HL-60 (cell line): ENCODE results near the gene RABGAP1L.

Experiments used
- DNase-seq, 2 experiments: peaks; one replicate each; pipeline ENCODE4 v3.0.0-alpha.2; 2010 to 2020; ENCODE audit warnings: low read depth in 1 of 2, low spot score in 1 of 2
- H3K27ac ChIP-seq: fragments of 250-450 bp; sonication (Bioruptor Pico); replicated peaks from 2 replicates; pipeline ENCODE4 v1.5.1; 2020; ENCODE audit warnings: mild to moderate bottlenecking, moderate library complexity
- H3K27me3 ChIP-seq: fragments of 250-450 bp; sonication (Bioruptor Pico); 2 replicates; pipeline ENCODE4 v1.5.1; 2021; ENCODE audit warnings: mild to moderate bottlenecking, moderate library complexity; ENCODE audit not compliant: insufficient read depth, poor library complexity, severe bottlenecking
- H3K4me3 ChIP-seq: replicated peaks from 2 replicates; pipeline ENCODE4 v1.5.1; 2011; ENCODE audit warnings: mild to moderate bottlenecking, control low read depth, low read length; ENCODE audit not compliant: insufficient read depth
- GABPA ChIP-seq: IDR thresholded peaks from 2 replicates; pipeline ENCODE4 v1.6.1; 2012; ENCODE audit warnings: low read depth
- POLR2AphosphoS5 ChIP-seq: IDR thresholded peaks from 2 replicates; pipeline ENCODE4 v1.6.1; 2012; ENCODE audit warnings: low read depth
- SPI1 ChIP-seq: IDR thresholded peaks from 2 replicates; pipeline ENCODE4 v1.6.1; 2012; ENCODE audit warnings: low read depth, mild to moderate bottlenecking, borderline replicate concordance
- TF ChIP-seq, protein P1 (sequence below): IDR thresholded peaks from 2 replicates; pipeline ENCODE4 v1.6.1; 2012; ENCODE audit warnings: low read depth; ENCODE audit not compliant: insufficient replicate concordance
- TF ChIP-seq, protein P2 (sequence below): IDR thresholded peaks from one replicate; pipeline ENCODE4 v1.5.1; 2011; ENCODE audit warnings: low read length, control low read depth, inconsistent platforms; ENCODE audit not compliant: insufficient read depth

Gene RABGAP1L

DNA sequence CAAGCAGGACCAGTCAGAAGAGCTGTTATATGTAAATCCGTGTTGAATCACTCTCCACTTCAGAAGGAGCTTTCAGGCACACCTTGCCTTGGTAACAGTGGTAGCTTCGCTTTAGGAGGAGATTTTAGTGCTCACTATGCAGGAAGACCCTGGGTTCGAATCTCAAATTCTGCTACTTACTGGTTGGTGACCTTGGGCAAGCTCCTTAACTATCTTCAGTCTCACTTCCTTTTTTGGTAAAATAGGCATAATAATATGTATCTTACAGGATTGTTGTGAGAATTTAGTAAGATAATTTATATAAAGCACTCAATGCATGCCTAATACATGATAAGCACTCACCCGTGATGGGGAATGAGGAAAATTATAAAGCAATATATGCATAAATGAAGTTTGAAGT lies 241.8 kb downstream of the RABGAP1L start:
- H3K27ac ChIP-seq, result no peak overlapping the region
- TF ChIP-seq, protein P1, sequence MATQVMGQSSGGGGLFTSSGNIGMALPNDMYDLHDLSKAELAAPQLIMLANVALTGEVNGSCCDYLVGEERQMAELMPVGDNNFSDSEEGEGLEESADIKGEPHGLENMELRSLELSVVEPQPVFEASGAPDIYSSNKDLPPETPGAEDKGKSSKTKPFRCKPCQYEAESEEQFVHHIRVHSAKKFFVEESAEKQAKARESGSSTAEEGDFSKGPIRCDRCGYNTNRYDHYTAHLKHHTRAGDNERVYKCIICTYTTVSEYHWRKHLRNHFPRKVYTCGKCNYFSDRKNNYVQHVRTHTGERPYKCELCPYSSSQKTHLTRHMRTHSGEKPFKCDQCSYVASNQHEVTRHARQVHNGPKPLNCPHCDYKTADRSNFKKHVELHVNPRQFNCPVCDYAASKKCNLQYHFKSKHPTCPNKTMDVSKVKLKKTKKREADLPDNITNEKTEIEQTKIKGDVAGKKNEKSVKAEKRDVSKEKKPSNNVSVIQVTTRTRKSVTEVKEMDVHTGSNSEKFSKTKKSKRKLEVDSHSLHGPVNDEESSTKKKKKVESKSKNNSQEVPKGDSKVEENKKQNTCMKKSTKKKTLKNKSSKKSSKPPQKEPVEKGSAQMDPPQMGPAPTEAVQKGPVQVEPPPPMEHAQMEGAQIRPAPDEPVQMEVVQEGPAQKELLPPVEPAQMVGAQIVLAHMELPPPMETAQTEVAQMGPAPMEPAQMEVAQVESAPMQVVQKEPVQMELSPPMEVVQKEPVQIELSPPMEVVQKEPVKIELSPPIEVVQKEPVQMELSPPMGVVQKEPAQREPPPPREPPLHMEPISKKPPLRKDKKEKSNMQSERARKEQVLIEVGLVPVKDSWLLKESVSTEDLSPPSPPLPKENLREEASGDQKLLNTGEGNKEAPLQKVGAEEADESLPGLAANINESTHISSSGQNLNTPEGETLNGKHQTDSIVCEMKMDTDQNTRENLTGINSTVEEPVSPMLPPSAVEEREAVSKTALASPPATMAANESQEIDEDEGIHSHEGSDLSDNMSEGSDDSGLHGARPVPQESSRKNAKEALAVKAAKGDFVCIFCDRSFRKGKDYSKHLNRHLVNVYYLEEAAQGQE, result no peak
- no peak overlapping the region for H3K4me3 ChIP-seq
- no peak for DNase-seq
- H3K27me3 ChIP-seq, result no peaks in the 10 kb centered on the region

DNA sequence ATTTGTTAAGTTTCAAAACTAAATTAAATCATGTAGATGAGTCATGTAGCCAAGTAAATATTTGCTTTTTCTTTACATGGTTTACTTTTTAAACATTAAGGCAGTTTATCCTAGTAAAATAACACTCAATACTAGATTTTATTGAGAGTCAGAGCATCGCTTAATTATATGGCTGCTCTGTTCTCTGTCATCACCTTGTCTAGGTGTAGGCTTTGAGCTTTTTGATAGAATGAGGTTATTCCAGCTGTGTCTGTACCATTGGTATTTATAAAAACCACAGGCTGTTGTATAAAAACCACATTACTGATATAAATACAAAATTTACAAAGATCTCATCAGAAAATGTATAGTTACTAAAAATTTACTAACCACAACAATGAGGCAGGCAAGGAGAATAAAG lies 245.9 kb downstream of the RABGAP1L start:
- no peaks in the 10 kb centered on the region for H3K27me3 ChIP-seq
- DNase-seq, result no peak
- TF ChIP-seq, protein P2, sequence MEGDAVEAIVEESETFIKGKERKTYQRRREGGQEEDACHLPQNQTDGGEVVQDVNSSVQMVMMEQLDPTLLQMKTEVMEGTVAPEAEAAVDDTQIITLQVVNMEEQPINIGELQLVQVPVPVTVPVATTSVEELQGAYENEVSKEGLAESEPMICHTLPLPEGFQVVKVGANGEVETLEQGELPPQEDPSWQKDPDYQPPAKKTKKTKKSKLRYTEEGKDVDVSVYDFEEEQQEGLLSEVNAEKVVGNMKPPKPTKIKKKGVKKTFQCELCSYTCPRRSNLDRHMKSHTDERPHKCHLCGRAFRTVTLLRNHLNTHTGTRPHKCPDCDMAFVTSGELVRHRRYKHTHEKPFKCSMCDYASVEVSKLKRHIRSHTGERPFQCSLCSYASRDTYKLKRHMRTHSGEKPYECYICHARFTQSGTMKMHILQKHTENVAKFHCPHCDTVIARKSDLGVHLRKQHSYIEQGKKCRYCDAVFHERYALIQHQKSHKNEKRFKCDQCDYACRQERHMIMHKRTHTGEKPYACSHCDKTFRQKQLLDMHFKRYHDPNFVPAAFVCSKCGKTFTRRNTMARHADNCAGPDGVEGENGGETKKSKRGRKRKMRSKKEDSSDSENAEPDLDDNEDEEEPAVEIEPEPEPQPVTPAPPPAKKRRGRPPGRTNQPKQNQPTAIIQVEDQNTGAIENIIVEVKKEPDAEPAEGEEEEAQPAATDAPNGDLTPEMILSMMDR, result no peak
- TF ChIP-seq, protein P1, result no peak
- TF ChIP-seq GABPA, result no peak
- TF ChIP-seq SPI1, result no peak
- no peak for TF ChIP-seq POLR2AphosphoS5
- H3K4me3 ChIP-seq, result no peak overlapping the region
- no peak overlapping the region for H3K27ac ChIP-seq

DNA sequence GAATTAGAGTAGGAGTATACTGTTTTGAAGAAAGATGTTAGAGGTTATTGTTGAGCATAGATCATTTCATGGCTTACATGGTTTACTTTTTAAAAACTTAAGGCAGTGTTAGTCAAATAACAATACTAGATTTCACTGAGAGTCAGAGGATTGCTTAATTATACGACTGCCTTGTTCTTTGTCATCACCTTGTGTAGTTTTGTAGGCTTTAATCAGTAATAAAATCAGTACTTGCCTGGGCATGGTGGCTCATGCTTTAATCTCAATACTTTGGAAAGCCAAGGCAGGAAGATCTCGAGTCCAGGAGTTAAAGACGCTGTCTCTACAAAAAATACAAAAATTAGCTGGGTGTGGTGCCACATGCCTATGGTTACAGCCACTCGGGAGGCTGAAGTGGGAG lies 247.1 kb downstream of the RABGAP1L start:
- no peak for DNase-seq
- TF ChIP-seq, protein P1, result no peak
- TF ChIP-seq GABPA (no peak), POLR2AphosphoS5 (no peak), SPI1 (no peak)
- TF ChIP-seq, protein P2, result no peak
- no peak overlapping the region for H3K27ac ChIP-seq
- no peaks in the 10 kb centered on the region for H3K27me3 ChIP-seq
- H3K4me3 ChIP-seq, result no peak overlapping the region

DNA sequence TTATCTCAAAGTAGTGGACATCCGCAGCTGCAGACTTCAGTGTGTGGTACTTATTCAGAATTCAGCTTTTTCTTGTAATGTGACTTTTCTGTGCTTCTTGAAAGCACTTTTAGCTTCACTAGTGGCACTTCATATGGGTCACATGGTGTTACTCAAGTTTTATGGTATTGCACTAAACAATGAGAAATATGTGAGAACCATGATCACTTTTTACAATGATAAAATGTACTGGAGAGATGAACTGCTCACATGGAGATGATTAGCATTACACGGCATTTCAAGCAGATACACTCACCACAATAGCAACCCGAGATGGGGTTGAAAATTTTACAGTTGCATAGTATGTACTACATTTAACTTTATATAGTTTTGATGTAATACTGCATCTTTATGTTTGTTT lies 248.3 kb downstream of the RABGAP1L start:
- Histone ChIP-seq H3K27ac (no peak overlapping the region), H3K27me3 (no peaks in the 10 kb centered on the region), H3K4me3 (no peak overlapping the region)
- TF ChIP-seq POLR2AphosphoS5, result no peak
- no peak for DNase-seq
